Progenitor cell of endocrine pancreas (in vitro differentiated cells): ENCODE measurements around the gene CD300E. TPM values are rescaled to one million over a fixed set of nuclear protein-coding genes. Genes with fewer than 3 reads are reported as not detected.

Experiments used
- DNase-seq: peaks from one replicate; pipeline ENCODE4 v3.0.0; 2021; ENCODE audit warnings: low spot score; ENCODE audit not compliant: unreplicated experiment
- H3K27ac Mint-ChIP-seq: 2 replicates; pipeline ENCODE4 v1.8.0; 2021; ENCODE audit warnings: mild to moderate bottlenecking, moderate library complexity, mixed read lengths
- H3K27me3 Mint-ChIP-seq: 2 replicates; pipeline ENCODE4 v1.8.0; 2021; ENCODE audit warnings: mixed read lengths
- H3K36me3 Mint-ChIP-seq: 2 replicates; pipeline ENCODE4 v1.8.0; 2022; ENCODE audit warnings: mixed read lengths; ENCODE audit not compliant: insufficient read depth
- H3K4me1 Mint-ChIP-seq: 2 replicates; pipeline ENCODE4 v1.8.0; 2021; ENCODE audit warnings: low read depth, mixed read lengths
- H3K4me3 Mint-ChIP-seq: 2 replicates; pipeline ENCODE4 v1.8.0; 2021; ENCODE audit warnings: low read depth, mild to moderate bottlenecking, moderate library complexity, mixed read lengths
- H3K9me3 Mint-ChIP-seq: 2 replicates; pipeline ENCODE4 v1.8.0; 2021; ENCODE audit warnings: low read depth, mixed read lengths
- CTCF ChIP-seq: fragments of 200-600 bp; sonication (generic); IDR thresholded peaks from one replicate; pipeline ENCODE4 v1.5.0; 2021; ENCODE audit warnings: antibody characterized with exemption, mild to moderate bottlenecking; ENCODE audit not compliant: unreplicated experiment
- total RNA-seq: library from RNA; stranded (reverse); gene quantifications from 2 replicates; pipeline ENCODE4 v1.2.1, GENCODE V29; 2021

Gene CD300E
- total RNA-seq, 1 donor from 2014 or later, result not detected

DNA sequence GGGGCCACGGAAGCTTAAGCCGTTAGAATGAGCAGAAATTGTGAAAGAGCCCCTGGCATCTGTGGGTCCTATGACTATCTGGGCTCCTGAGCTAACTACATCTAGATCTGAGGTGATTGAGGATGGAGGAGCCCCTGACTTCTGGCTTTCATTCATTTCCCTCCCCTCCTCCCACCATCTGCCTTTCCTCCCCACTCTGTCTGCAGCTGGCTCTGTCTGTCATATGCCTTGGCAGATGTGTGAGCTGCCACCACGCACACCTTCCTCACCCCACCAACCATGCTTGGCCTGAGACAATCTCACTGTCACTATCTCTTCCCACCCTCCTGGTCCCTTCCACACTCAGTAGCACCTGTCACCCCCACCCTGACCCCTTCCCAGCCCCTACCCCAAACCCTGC lies 5.1 kb downstream of the CD300E start:
- Mint-ChIP-seq H3K27ac (no peak overlapping the region), H3K4me3 (no peak overlapping the region), H3K9me3 (no peaks in the 10 kb centered on the region), H3K27me3 (peaks cover 51% of the 10 kb centered on the region), H3K4me1 (no peaks in the 10 kb centered on the region), H3K36me3 (no peaks in the 10 kb centered on the region)
- DNase-seq, result no peak
- TF ChIP-seq CTCF, result no peak

GRCh38 chr17:74616696-74617095 lies 6.8 kb downstream of the CD300E start:
- Mint-ChIP-seq H3K9me3 (no peaks in the 10 kb centered on the region), H3K4me1 (no peaks in the 10 kb centered on the region), H3K36me3 (no peaks in the 10 kb centered on the region), H3K4me3 (no peak overlapping the region), H3K27ac (no peak overlapping the region), H3K27me3 (peaks cover 50% of the 10 kb centered on the region)
- no peak for TF ChIP-seq CTCF
- no peak for DNase-seq

GRCh38 chr17:74612046-74612445 lies 11.5 kb downstream of the CD300E start:
- no peak for TF ChIP-seq CTCF
- Mint-ChIP-seq H3K27ac (no peak overlapping the region), H3K4me1 (no peaks in the 10 kb centered on the region), H3K27me3 (peaks cover 42% of the 10 kb centered on the region), H3K9me3 (no peaks in the 10 kb centered on the region), H3K4me3 (no peak overlapping the region), H3K36me3 (no peaks in the 10 kb centered on the region)
- no peak for DNase-seq

DNA sequence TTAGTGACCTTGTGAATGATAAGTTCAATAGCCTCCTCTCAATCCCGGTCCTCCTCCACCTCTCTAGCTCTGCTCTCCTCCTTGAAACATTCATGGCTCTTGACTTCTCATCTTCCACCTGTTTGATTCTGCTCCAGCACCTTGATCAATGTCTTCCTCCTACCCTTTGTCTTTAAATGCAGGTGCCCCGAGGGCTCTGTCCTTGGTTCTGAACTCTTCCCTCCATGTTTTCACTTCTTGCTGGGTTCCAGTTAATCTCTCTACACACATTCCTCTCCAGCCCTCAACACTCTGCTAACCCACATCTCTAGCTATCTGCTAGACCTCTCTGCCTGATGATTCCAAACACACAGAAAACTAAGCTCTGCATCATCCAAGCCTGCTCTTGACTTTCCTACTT lies 13.4 kb downstream of the CD300E start:
- DNase-seq, result no peak
- TF ChIP-seq CTCF, result no peak
- H3K27me3 Mint-ChIP-seq, result peaks cover 33% of the 10 kb centered on the region

GRCh38 chr17:74608511-74608910 lies 15.0 kb downstream of the CD300E start:
- DNase-seq, result no peak
- Mint-ChIP-seq H3K4me1 (no peaks in the 10 kb centered on the region), H3K27ac (no peak overlapping the region), H3K36me3 (no peaks in the 10 kb centered on the region), H3K27me3 (peaks cover 32% of the 10 kb centered on the region), H3K4me3 (no peak overlapping the region), H3K9me3 (no peaks in the 10 kb centered on the region)
- no peak for TF ChIP-seq CTCF

More for the DNA sequence above, 13.4 kb downstream of the CD300E start:
- no peaks in the 10 kb centered on the region for H3K36me3 Mint-ChIP-seq
- no peak overlapping the region for H3K4me3 Mint-ChIP-seq
- no peaks in the 10 kb centered on the region for H3K9me3 Mint-ChIP-seq
- H3K27ac Mint-ChIP-seq, result no peak overlapping the region
- H3K4me1 Mint-ChIP-seq, result no peaks in the 10 kb centered on the region

- no peaks in the 10 kb centered on the region for H3K36me3 Mint-ChIP-seq
- TF ChIP-seq CTCF, result no peak
- peaks cover 32% of the 10 kb centered on the region for H3K27me3 Mint-ChIP-seq
- H3K4me3 Mint-ChIP-seq, result no peak overlapping the region
- no peak overlapping the region for H3K27ac Mint-ChIP-seq
- no peaks in the 10 kb centered on the region for H3K9me3 Mint-ChIP-seq
- no peaks in the 10 kb centered on the region for H3K4me1 Mint-ChIP-seq
- DNase-seq, result no peak
Measured at GRCh38 chr17:74607221-74607620, 16.3 kb downstream of the CD300E start.
